Activated CD8-positive, alpha-beta memory T cell treated with anti-CD3 and anti-CD28 coated beads, Interleukin-2, amount 50 U/mL, for 4 hours (primary cell): Measurements from ENCODE around the gene CASS4.

Experiments
- DNase-seq: peaks from one replicate; pipeline ENCODE4 v3.0.0-alpha.2; 2020

Gene CASS4

GRCh38 chr20:56424931-56425330 lies 12.9 kb downstream of the CASS4 start:
- no peak for DNase-seq

GRCh38 chr20:56426026-56426425 lies 14.0 kb downstream of the CASS4 start:
- no peak for DNase-seq

GRCh38 chr20:56426926-56427325 lies 14.9 kb downstream of the CASS4 start:
- no peak for DNase-seq

- DNase-seq, result no peak
Measured at GRCh38 chr20:56427797-56428196, 15.7 kb downstream of the CASS4 start.

- DNase-seq, result no peak
Measured at GRCh38 chr20:56428410-56428809, 16.4 kb downstream of the CASS4 start.

- no peak for DNase-seq
Measured at GRCh38 chr20:56428881-56429280, 16.8 kb downstream of the CASS4 start.

- DNase-seq, result peak; percentile 63
Measured at GRCh38 chr20:56429502-56429901, 17.4 kb downstream of the CASS4 start.

- no peak for DNase-seq
Measured at GRCh38 chr20:56429941-56430340, 17.9 kb downstream of the CASS4 start.

- no peak for DNase-seq
Measured at GRCh38 chr20:56430461-56430860, 18.4 kb downstream of the CASS4 start.

GRCh38 chr20:56430957-56431356 lies 18.9 kb downstream of the CASS4 start:
- DNase-seq, result no peak

GRCh38 chr20:56431471-56431870 lies 19.4 kb downstream of the CASS4 start:
- no peak for DNase-seq

- no peak for DNase-seq
Measured at GRCh38 chr20:56433221-56433879, 21.3 kb downstream of the CASS4 start.

GRCh38 chr20:56433880-56434255 lies 21.8 kb downstream of the CASS4 start:
- no peak for DNase-seq

GRCh38 chr20:56437196-56437960 lies 25.3 kb downstream of the CASS4 start:
- no peak for DNase-seq

- DNase-seq, result no peak
Measured at GRCh38 chr20:56438284-56438683, 26.2 kb downstream of the CASS4 start.

- no peak for DNase-seq
Measured at GRCh38 chr20:56439771-56440291, 27.8 kb downstream of the CASS4 start.

GRCh38 chr20:56440346-56441007 lies 28.4 kb downstream of the CASS4 start:
- DNase-seq, result peak; percentile 48

GRCh38 chr20:56442389-56443365 lies 30.6 kb downstream of the CASS4 start:
- DNase-seq, result no peak

GRCh38 chr20:56443654-56444540 lies 31.8 kb downstream of the CASS4 start:
- DNase-seq, result no peak

GRCh38 chr20:56445130-56445529 lies 33.1 kb downstream of the CASS4 start:
- no peak for DNase-seq

- no peak for DNase-seq
Measured at GRCh38 chr20:56445540-56445939, 33.5 kb downstream of the CASS4 start.

GRCh38 chr20:56447227-56447626 lies 35.2 kb downstream of the CASS4 start:
- DNase-seq, result no peak
